Nephron (organoid): ENCODE measurements around the gene ZFYVE26.

Experiments
- H3K27ac Mint-ChIP-seq, 3 experiments: 2 replicates each; pipeline ENCODE4 v1.8.0; 2020; ENCODE audit warnings: mixed read lengths in 3 of 3, mild to moderate bottlenecking in 2 of 3, moderate library complexity in 1 of 3
- H3K27me3 Mint-ChIP-seq: 2 replicates; pipeline ENCODE4 v1.8.0; 2021; ENCODE audit warnings: low read depth, mild to moderate bottlenecking, moderate library complexity, mixed read lengths
- H3K36me3 Mint-ChIP-seq: 2 replicates; pipeline ENCODE4 v1.8.0; 2020; ENCODE audit warnings: low read depth, mixed read lengths
- H3K4me1 Mint-ChIP-seq: 2 replicates; pipeline ENCODE4 v1.8.0; 2020; ENCODE audit warnings: mixed read lengths
- H3K4me3 Mint-ChIP-seq, 3 experiments: 2 replicates each; pipeline ENCODE4 v1.8.0; 2020; ENCODE audit warnings: mild to moderate bottlenecking in 3 of 3, mixed read lengths in 3 of 3, moderate library complexity in 2 of 3
- H3K9me3 Mint-ChIP-seq: 2 replicates; pipeline ENCODE4 v1.8.0; 2020; ENCODE audit warnings: mixed read lengths
- TF ChIP-seq, protein P1 (sequence below), 3 experiments: fragments of 200-600 bp; sonication (generic); IDR thresholded peaks; one replicate each; pipeline ENCODE4 v1.5.0; 2021; ENCODE audit warnings: antibody characterized with exemption in 3 of 3; ENCODE audit not compliant: unreplicated experiment in 3 of 3

Gene ZFYVE26

DNA sequence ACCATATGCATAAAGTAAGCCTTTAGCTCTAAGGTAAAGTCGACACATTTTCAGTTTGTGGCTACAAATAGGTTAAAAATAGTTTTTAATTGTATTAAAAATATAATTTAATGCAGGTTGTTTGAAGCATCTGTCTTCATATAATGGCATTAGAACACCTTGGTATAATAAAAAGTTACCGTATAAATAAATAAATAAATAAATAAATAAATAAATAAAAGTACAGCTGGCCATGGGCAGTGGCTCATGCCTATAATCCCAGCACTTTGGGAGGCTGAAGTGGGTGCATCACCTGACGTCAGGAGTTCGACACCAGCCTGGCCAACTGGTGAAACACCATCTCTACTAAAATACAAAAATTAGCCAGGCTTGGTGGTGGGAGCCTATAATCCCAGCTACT lies 15.6 kb downstream of the ZFYVE26 start:
- no peaks in the 10 kb centered on the region for H3K9me3 Mint-ChIP-seq
- H3K4me1 Mint-ChIP-seq: no peaks in the 10 kb centered on the region
- H3K36me3 Mint-ChIP-seq: peaks cover 66% of the 10 kb centered on the region
- no peak overlapping the region for H3K4me3 Mint-ChIP-seq
- TF ChIP-seq, protein P1, sequence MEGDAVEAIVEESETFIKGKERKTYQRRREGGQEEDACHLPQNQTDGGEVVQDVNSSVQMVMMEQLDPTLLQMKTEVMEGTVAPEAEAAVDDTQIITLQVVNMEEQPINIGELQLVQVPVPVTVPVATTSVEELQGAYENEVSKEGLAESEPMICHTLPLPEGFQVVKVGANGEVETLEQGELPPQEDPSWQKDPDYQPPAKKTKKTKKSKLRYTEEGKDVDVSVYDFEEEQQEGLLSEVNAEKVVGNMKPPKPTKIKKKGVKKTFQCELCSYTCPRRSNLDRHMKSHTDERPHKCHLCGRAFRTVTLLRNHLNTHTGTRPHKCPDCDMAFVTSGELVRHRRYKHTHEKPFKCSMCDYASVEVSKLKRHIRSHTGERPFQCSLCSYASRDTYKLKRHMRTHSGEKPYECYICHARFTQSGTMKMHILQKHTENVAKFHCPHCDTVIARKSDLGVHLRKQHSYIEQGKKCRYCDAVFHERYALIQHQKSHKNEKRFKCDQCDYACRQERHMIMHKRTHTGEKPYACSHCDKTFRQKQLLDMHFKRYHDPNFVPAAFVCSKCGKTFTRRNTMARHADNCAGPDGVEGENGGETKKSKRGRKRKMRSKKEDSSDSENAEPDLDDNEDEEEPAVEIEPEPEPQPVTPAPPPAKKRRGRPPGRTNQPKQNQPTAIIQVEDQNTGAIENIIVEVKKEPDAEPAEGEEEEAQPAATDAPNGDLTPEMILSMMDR (IDR thresholded peaks at IDR 0.05; ENCODE audit: unreplicated experiment in 3 of 3): no peak
- H3K27me3 Mint-ChIP-seq: no peaks in the 10 kb centered on the region
- H3K27ac Mint-ChIP-seq: no peak overlapping the region

DNA sequence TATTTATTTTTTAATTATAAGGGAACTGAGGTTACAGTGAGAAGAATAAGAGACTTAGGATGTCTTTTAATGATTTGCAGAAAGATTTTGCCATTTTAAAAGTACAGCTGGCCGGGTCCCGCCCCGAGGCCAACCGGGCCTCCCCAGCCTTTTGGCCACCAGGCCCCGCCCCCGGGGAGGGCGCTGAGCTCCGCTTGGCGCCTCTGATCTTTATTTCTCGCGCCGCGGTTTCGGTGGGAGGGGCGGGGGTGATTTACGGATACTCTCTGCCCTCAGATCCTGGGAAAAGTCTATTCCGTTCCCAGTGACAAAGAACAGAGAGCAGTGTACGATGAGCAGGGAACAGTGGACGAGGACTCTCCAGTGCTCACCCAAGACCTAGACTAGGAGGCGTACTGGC lies 17.7 kb downstream of the ZFYVE26 start:
- Mint-ChIP-seq H3K27ac (no peak overlapping the region), H3K4me1 (no peaks in the 10 kb centered on the region), H3K36me3 (peaks cover 64% of the 10 kb centered on the region), H3K27me3 (no peaks in the 10 kb centered on the region), H3K9me3 (no peaks in the 10 kb centered on the region), H3K4me3 (no peak overlapping the region)
- TF ChIP-seq, protein P1 (IDR thresholded peaks at IDR 0.05; ENCODE audit: unreplicated experiment in 3 of 3): no peak

DNA sequence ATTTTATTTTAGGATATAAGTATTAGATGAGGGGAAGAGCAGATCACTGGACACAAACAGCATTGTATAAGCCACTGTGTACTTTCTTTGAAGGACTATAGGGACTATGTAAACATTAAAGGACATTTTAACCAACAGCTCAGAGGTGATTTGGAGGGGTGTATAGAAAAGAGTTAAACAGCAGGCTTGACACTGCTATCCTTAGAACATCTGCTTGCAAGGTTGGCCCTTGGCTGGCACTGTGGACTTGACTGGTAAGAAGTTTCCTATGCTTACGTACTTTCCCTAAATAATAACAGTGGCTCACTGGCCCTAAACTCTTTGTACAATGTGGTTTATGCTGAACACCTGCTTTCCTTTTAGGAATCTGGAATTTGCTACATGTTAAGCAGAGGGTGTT lies 28.7 kb downstream of the ZFYVE26 start:
- Mint-ChIP-seq H3K27me3 (no peaks in the 10 kb centered on the region), H3K4me3 (no peak overlapping the region), H3K4me1 (no peaks in the 10 kb centered on the region), H3K36me3 (peaks cover 69% of the 10 kb centered on the region), H3K27ac (no peak overlapping the region), H3K9me3 (no peaks in the 10 kb centered on the region)
- TF ChIP-seq, protein P1 (IDR thresholded peaks at IDR 0.05; ENCODE audit: unreplicated experiment in 3 of 3): no peak

DNA sequence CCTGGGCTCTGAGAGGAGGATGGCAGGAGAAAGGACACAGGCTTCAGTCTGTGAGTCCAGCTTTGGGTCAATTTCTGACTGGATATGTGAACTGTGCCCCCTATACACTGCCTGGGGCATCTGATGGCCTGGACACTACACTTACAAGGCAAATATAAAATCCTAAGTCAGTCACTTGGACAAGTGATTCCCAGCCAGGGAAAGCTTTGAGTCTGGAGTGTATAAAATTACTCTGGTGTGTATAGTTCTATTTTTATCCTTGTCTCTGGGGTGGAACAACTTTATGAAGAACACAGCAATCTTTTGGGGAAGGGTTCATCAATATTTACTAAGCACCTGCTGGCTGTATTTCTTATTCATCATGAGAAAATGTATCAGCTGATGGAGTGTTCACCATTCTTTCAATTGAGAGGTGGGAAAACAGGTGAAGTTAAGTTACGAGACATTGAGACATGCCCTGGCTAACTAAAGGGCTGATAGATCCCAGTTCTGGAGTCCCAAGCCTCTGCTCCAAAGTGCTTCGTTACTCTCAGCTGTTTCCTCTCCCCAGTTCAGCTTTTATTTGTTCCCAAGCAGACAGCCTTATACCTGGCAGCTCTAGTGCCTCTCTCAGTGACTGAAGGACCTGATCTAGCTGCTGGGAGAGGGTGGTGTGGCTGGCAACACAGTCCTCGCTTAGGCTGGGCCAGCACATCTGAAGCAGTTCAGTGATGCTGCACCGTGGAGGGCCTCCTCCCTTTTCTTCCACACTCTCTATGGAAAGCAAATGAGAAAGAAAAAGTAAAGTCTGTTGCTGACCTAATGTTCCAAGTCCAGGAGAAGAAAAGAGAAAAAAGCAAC lies 30.9 kb downstream of the ZFYVE26 start:
- no peak overlapping the region for H3K4me3 Mint-ChIP-seq
- H3K36me3 Mint-ChIP-seq: peaks cover 83% of the 10 kb centered on the region
- H3K9me3 Mint-ChIP-seq: no peaks in the 10 kb centered on the region
- H3K27me3 Mint-ChIP-seq: no peaks in the 10 kb centered on the region
- H3K4me1 Mint-ChIP-seq: no peaks in the 10 kb centered on the region
- H3K27ac Mint-ChIP-seq: no peak overlapping the region
- TF ChIP-seq, protein P1 (IDR thresholded peaks at IDR 0.05; ENCODE audit: unreplicated experiment in 3 of 3): no peak

DNA sequence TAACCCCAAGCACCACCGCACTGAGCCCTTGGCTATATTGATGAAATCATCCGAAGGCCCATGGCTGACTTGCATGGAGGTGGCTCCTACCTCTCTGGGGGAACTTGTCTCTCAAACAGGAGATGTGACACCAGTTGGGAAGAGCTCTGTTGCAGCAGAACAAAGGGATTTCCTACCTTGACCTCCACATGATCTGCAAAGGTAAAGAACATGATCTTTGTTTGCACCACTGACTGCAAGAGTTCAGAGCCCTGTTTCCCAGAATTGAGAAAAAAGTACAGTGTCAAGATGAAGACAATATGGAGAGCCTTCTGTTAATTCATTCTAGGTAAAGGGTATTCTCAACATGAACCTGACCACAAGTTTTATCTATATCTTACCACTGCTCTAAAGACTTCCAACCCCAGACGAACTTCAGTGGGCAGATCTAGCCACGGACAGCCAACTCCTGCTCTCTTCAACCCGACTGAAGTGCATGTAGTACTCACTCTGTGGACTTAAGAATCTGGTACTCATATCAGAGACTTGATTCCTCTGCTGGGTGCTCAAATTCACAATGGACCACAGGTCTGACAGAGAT lies 32.1 kb downstream of the ZFYVE26 start:
- Mint-ChIP-seq H3K9me3 (no peaks in the 10 kb centered on the region), H3K4me3 (no peak overlapping the region), H3K27ac (no peak overlapping the region), H3K27me3 (no peaks in the 10 kb centered on the region), H3K36me3 (peaks cover 77% of the 10 kb centered on the region), H3K4me1 (no peaks in the 10 kb centered on the region)
- TF ChIP-seq, protein P1 (IDR thresholded peaks at IDR 0.05; ENCODE audit: unreplicated experiment in 3 of 3): no peak

DNA sequence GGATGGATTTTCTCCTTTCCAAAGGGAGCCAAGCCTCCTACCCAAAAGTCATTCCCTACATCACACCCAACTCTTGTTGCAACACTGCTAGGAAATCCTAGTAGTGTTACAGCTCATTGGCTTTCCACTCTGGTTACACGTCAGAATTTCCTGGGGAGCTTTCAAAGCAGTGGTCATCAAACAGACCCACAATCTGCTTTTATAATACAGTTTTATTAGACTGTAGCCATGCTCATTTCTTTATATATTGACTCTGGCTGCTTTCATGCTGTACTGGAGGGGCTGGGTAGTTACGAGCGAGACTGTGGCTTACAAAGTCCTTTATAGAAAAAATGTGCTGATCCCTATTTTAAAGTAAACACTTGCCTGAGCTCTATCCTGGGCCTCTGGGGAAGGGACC lies 34.3 kb downstream of the ZFYVE26 start:
- H3K27me3 Mint-ChIP-seq: no peaks in the 10 kb centered on the region
- no peaks in the 10 kb centered on the region for H3K9me3 Mint-ChIP-seq
- TF ChIP-seq, protein P1 (IDR thresholded peaks at IDR 0.05; ENCODE audit: unreplicated experiment in 3 of 3): no peak
- H3K4me1 Mint-ChIP-seq: no peaks in the 10 kb centered on the region
- H3K36me3 Mint-ChIP-seq: peaks cover 76% of the 10 kb centered on the region
- H3K27ac Mint-ChIP-seq: no peak overlapping the region
- no peak overlapping the region for H3K4me3 Mint-ChIP-seq
